Caco-2 (cell line): ENCODE data around the gene MTA1. TPM values are rescaled to one million over a fixed set of nuclear protein-coding genes. Genes with fewer than 3 reads are reported as not detected.

Source experiments
- BruUV-seq: library from RNA; stranded (reverse); fragments of 400-500 nt; replicated peaks from 2 replicates; lab custom pipeline; 2021; lab: Mats Ljungman, UMichigan
- CTCF ChIA-PET: fragments of 300-600 bp; sonication (Branson Sonifier 250); formaldehyde crosslinking; loops from one replicate; lab custom pipeline; 2022; ENCODE audit warnings: antibody characterized with exemption; lab: Charles Lee
- POLR2A ChIA-PET: fragments of 300-600 bp; sonication (Branson Sonifier 250); formaldehyde crosslinking; loops from one replicate; lab custom pipeline; 2022; ENCODE audit warnings: antibody characterized with exemption; lab: Charles Lee
- DNase-seq, 2 experiments: peaks; one replicate each; pipeline versions ENCODE4 v3.0.0 to v3.0.0-alpha.2; 2020 to 2022
- H3K27me3 ChIP-seq: replicated peaks from 2 replicates; pipeline ENCODE4 v1.6.0; 2011; ENCODE audit warnings: low read length; ENCODE audit not compliant: control insufficient read depth, insufficient read depth
- H3K36me3 ChIP-seq: 2 replicates; pipeline ENCODE4 v1.5.1; 2011; ENCODE audit warnings: low read length; ENCODE audit not compliant: control insufficient read depth, insufficient read depth
- H3K4me1 ChIP-seq: fragments of 250-450 bp; sonication (Bioruptor Pico); 2 replicates; pipeline ENCODE4 v1.5.1; 2020; ENCODE audit warnings: mild to moderate bottlenecking
- H3K4me3 ChIP-seq: 2 replicates; pipeline ENCODE4 v1.5.1; 2011; ENCODE audit warnings: low read depth, mild to moderate bottlenecking, control low read depth, low read length
- H3K9me3 ChIP-seq: fragments of 250-450 bp; sonication (Bioruptor Pico); 2 replicates; pipeline ENCODE4 v1.5.1; 2020; ENCODE audit warnings: mild to moderate bottlenecking, moderate library complexity
- H3K27ac Mint-ChIP-seq: one replicate; pipeline ENCODE4 v1.8.0; 2022; ENCODE audit warnings: mixed read lengths; ENCODE audit not compliant: unreplicated experiment
- H3K27me3 Mint-ChIP-seq: one replicate; pipeline ENCODE4 v1.8.0; 2022; ENCODE audit warnings: mixed read lengths; ENCODE audit not compliant: insufficient read depth, unreplicated experiment
- H3K36me3 Mint-ChIP-seq: one replicate; pipeline ENCODE4 v1.8.0; 2022; ENCODE audit warnings: mild to moderate bottlenecking, mixed read lengths; ENCODE audit not compliant: insufficient read depth, unreplicated experiment
- H3K4me1 Mint-ChIP-seq: one replicate; pipeline ENCODE4 v1.8.0; 2022; ENCODE audit warnings: low read depth, mixed read lengths; ENCODE audit not compliant: unreplicated experiment
- H3K4me3 Mint-ChIP-seq: one replicate; pipeline ENCODE4 v1.8.0; 2022; ENCODE audit warnings: mild to moderate bottlenecking, moderate library complexity, mixed read lengths; ENCODE audit not compliant: unreplicated experiment
- H3K9me3 Mint-ChIP-seq: one replicate; pipeline ENCODE4 v1.8.0; 2022; ENCODE audit warnings: mixed read lengths; ENCODE audit not compliant: unreplicated experiment
- CTCF ChIP-seq, 2 experiments: fragments of 200-600 bp in 1 of 2; IDR thresholded peaks; 1 replicate in 1 of 2; 2 replicates in 1 of 2; pipeline versions ENCODE4 v1.5.1 to v1.8.0; 2011 to 2022; ENCODE audit warnings: antibody characterized with exemption in 1 of 2, control low read depth in 1 of 2, inconsistent platforms in 1 of 2, low read depth in 1 of 2, low read length in 1 of 2, mild to moderate bottlenecking in 1 of 2, moderate library complexity in 1 of 2; ENCODE audit not compliant: insufficient read depth in 1 of 2, severe bottlenecking in 1 of 2, unreplicated experiment in 1 of 2
- intact Hi-C: fragments of 100-400 bp; cut with micrococcal nuclease; formaldehyde crosslinking; loops from one replicate; pipeline ENCODE4 v1.10.0; 2022; ENCODE audit not compliant: unreplicated experiment
- total RNA-seq: library from RNA; stranded (reverse); gene quantifications from 2 replicates; pipeline ENCODE4 v1.2.3, GENCODE V29; 2022

Gene MTA1
- total RNA-seq, 1 experiment from 2014 or later: 167 TPM

- Histone ChIP-seq H3K4me1 (peaks cover 12% of the 10 kb centered on the region), H3K4me3 (no peak overlapping the region), H3K9me3 (no peaks in the 10 kb centered on the region), H3K36me3 (no peaks in the 10 kb centered on the region; the same call in none of the 2 replicates), H3K27me3 (no peaks in the 10 kb centered on the region)
- TF ChIP-seq CTCF (IDR thresholded peaks at IDR 0.05; ENCODE audit: insufficient read depth in 1 of 2, low read depth in 1 of 2, low read length in 1 of 2, severe bottlenecking in 1 of 2, unreplicated experiment in 1 of 2): no peak
- no peak overlapping the region for H3K27ac Mint-ChIP-seq
- POLR2A ChIA-PET: no interaction called here
- no peaks in the 10 kb centered on the region for H3K27me3 Mint-ChIP-seq
- intact Hi-C loops: no loop called here
- no peak overlapping the region for H3K4me3 Mint-ChIP-seq
- CTCF ChIA-PET: interaction anchor here (3.0 kb wide), 1 partner anchor 20 kb away, joined by 16 read pairs; no protein-coding TSS in a partner anchor
- no TSS peak for BruUV-seq
- H3K36me3 Mint-ChIP-seq: peaks cover 20% of the 10 kb centered on the region
- H3K9me3 Mint-ChIP-seq: no peaks in the 10 kb centered on the region
- no peaks in the 10 kb centered on the region for H3K4me1 Mint-ChIP-seq
- no peak for DNase-seq
These were observed 50.1 kb downstream of the MTA1 start for GRCh38 chr14:105469456-105470349.

GRCh38 chr14:105470350-105471296, 51.0 kb downstream of the MTA1 start:
- Mint-ChIP-seq H3K27me3 (no peaks in the 10 kb centered on the region), H3K36me3 (peaks cover 14% of the 10 kb centered on the region), H3K4me1 (no peaks in the 10 kb centered on the region), H3K4me3 (no peak overlapping the region), H3K9me3 (no peaks in the 10 kb centered on the region), H3K27ac (no peak overlapping the region)
- Histone ChIP-seq H3K27me3 (no peaks in the 10 kb centered on the region), H3K36me3 (no peaks in the 10 kb centered on the region; the same call in none of the 2 replicates), H3K4me3 (no peak overlapping the region), H3K9me3 (no peaks in the 10 kb centered on the region), H3K4me1 (peaks cover 18% of the 10 kb centered on the region)
- TSS peak; percentile 40 for BruUV-seq
- TF ChIP-seq CTCF (IDR thresholded peaks at IDR 0.05; ENCODE audit: insufficient read depth in 1 of 2, low read depth in 1 of 2, low read length in 1 of 2, severe bottlenecking in 1 of 2, unreplicated experiment in 1 of 2): no peak
- ChIA-PET POLR2A (no interaction called here), CTCF (interaction anchor here (0.6 to 3.0 kb wide), 3 partner anchors 10 to 78 kb away, joined by 7 to 16 read pairs (median 8); no protein-coding TSS in a partner anchor)
- no peak for DNase-seq
- intact Hi-C loops: no loop called here
